ENCODE results near the gene SMKR1.

- TF ChIP-seq PBX3 (IDR thresholded peaks at IDR 0.05) = no peak
- TF ChIP-seq, protein P1, sequence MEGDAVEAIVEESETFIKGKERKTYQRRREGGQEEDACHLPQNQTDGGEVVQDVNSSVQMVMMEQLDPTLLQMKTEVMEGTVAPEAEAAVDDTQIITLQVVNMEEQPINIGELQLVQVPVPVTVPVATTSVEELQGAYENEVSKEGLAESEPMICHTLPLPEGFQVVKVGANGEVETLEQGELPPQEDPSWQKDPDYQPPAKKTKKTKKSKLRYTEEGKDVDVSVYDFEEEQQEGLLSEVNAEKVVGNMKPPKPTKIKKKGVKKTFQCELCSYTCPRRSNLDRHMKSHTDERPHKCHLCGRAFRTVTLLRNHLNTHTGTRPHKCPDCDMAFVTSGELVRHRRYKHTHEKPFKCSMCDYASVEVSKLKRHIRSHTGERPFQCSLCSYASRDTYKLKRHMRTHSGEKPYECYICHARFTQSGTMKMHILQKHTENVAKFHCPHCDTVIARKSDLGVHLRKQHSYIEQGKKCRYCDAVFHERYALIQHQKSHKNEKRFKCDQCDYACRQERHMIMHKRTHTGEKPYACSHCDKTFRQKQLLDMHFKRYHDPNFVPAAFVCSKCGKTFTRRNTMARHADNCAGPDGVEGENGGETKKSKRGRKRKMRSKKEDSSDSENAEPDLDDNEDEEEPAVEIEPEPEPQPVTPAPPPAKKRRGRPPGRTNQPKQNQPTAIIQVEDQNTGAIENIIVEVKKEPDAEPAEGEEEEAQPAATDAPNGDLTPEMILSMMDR (IDR thresholded peaks at IDR 0.05) = no peak
- no peak for TF ChIP-seq CEBPB (IDR thresholded peaks at IDR 0.05)
- no peak for TF ChIP-seq CHD4 (IDR thresholded peaks at IDR 0.05; ENCODE audit: borderline replicate concordance)
- TF ChIP-seq ZC3H11A (IDR thresholded peaks at IDR 0.05) = no peak
- TF ChIP-seq USF2 (IDR thresholded peaks at IDR 0.05) = no peak
- no peak for TF ChIP-seq ZFP36 (IDR thresholded peaks at IDR 0.05; ENCODE audit: borderline replicate concordance, partially characterized antibody)
- TF ChIP-seq TP53 (CRISPR knock-in tag; IDR thresholded peaks at IDR 0.05) = no peak
- no peak for TF ChIP-seq NR3C1 (IDR thresholded peaks at IDR 0.05)
- TF ChIP-seq MAFK (IDR thresholded peaks at IDR 0.05; ENCODE audit: partially characterized antibody) = no peak
- TF ChIP-seq HDAC2 (IDR thresholded peaks at IDR 0.05) = no peak
- TF ChIP-seq MYC (IDR thresholded peaks at IDR 0.05; ENCODE audit: borderline replicate concordance, low read length) = no peak
Measured at GRCh38 chr7:129479831-129480230, 22.5 kb upstream of the SMKR1 start.
